GM15510 (cell line): ENCODE results near the gene FBXL4.

ENCODE experiments used
- POLR2A ChIP-seq: IDR thresholded peaks from 3 replicates; pipeline ENCODE4 v1.6.1; 2011; ENCODE audit warnings: borderline replicate concordance; ENCODE audit not compliant: insufficient read length; ENCODE audit errors: extremely low read depth

The FBXL4 gene

GRCh38 chr6:98927534-98927933 is 20.2 kb downstream of the FBXL4 start:
- TF ChIP-seq POLR2A = no peak

- TF ChIP-seq POLR2A = no peak
These were observed 21.9 kb downstream of the FBXL4 start for GRCh38 chr6:98925831-98926230.

GRCh38 chr6:98924647-98925046 is 23.1 kb downstream of the FBXL4 start:
- no peak for TF ChIP-seq POLR2A

- TF ChIP-seq POLR2A = no peak
These were observed 26.8 kb downstream of the FBXL4 start for GRCh38 chr6:98920904-98921431.

GRCh38 chr6:98909236-98909635 is 38.5 kb downstream of the FBXL4 start:
- TF ChIP-seq POLR2A = no peak

- no peak for TF ChIP-seq POLR2A
These were observed 42.0 kb downstream of the FBXL4 start for GRCh38 chr6:98905759-98906158.

GRCh38 chr6:98904096-98904495 is 43.6 kb downstream of the FBXL4 start:
- no peak for TF ChIP-seq POLR2A

- TF ChIP-seq POLR2A = no peak
These were observed 47.0 kb downstream of the FBXL4 start for GRCh38 chr6:98900706-98901105.

GRCh38 chr6:98894810-98895209 is 52.9 kb downstream of the FBXL4 start:
- TF ChIP-seq POLR2A = no peak

GRCh38 chr6:98887650-98888049 is 60.1 kb downstream of the FBXL4 start:
- TF ChIP-seq POLR2A = no peak

GRCh38 chr6:98885330-98885729 is 62.4 kb downstream of the FBXL4 start:
- TF ChIP-seq POLR2A = no peak

GRCh38 chr6:98880486-98880885 is 67.3 kb downstream of the FBXL4 start:
- no peak for TF ChIP-seq POLR2A

GRCh38 chr6:98877250-98877649 is 70.5 kb downstream of the FBXL4 start:
- TF ChIP-seq POLR2A = no peak

- no peak for TF ChIP-seq POLR2A
These were observed 72.4 kb downstream of the FBXL4 start for GRCh38 chr6:98875375-98875774.

- TF ChIP-seq POLR2A = no peak
These were observed 75.9 kb downstream of the FBXL4 start for GRCh38 chr6:98871821-98872220.

- TF ChIP-seq POLR2A = no peak
These were observed 76.7 kb downstream of the FBXL4 start for GRCh38 chr6:98871057-98871456.

GRCh38 chr6:98864497-98864896 is 83.2 kb downstream of the FBXL4 start:
- TF ChIP-seq POLR2A = no peak
